Ascending aorta (tissue), 2 donors: ENCODE data around the gene PRCD. TPM values are rescaled to one million over a fixed set of nuclear protein-coding genes. Genes with fewer than 3 reads are reported as not detected.

Source experiments
- DNase-seq, 2 donors: peaks; one replicate each; pipeline ENCODE4 v3.0.0-alpha.2; 2019; ENCODE audit warnings: low spot score in 2 of 2
- H3K27ac ChIP-seq, 2 donors: fragments of 200-600 bp; sonication (generic); one replicate each; pipeline ENCODE4 v1.5.1; 2016 to 2017; ENCODE audit warnings: mild to moderate bottlenecking in 1 of 2
- H3K27me3 ChIP-seq: fragments of 200-600 bp; sonication (generic); one replicate; pipeline ENCODE4 v1.5.1; 2017
- H3K36me3 ChIP-seq, 2 donors: fragments of 200-600 bp; sonication (generic); one replicate each; pipeline ENCODE4 v1.5.1; 2016
- H3K4me1 ChIP-seq, 2 donors: fragments of 200-600 bp; sonication (generic); one replicate each; pipeline ENCODE4 v1.5.1; 2016 to 2017; ENCODE audit warnings: mild to moderate bottlenecking in 1 of 2
- H3K4me3 ChIP-seq, 2 donors: fragments of 200-600 bp; sonication (generic); one replicate each; pipeline ENCODE4 v1.5.1; 2016 to 2017; ENCODE audit warnings: mild to moderate bottlenecking in 1 of 2
- H3K9me3 ChIP-seq, 2 donors: fragments of 200-600 bp; sonication (generic); one replicate each; pipeline ENCODE4 v1.5.1; 2016
- intact Hi-C: fragments of 100-400 bp; cut with DNase I; formaldehyde crosslinking; loops from one replicate; pipeline ENCODE4 v1.15.1; 2023
- total RNA-seq: library from RNA; depleted of rRNA; stranded (reverse); fragments of >200 nt; gene quantifications from one replicate; pipeline ENCODE4 v1.1.0, GENCODE V29; 2016
- TF ChIP-seq, protein P1 (sequence below), 3 experiments: fragments of 200-600 bp in 2 of 3; fragments of 450-650 bp in 1 of 3; sonication (generic) in 2 of 3; IDR thresholded peaks; one replicate each; pipeline ENCODE4 v1.5.1; 2016 to 2019; ENCODE audit warnings: antibody characterized with exemption in 3 of 3, mild to moderate bottlenecking in 1 of 3, moderate library complexity in 1 of 3

PRCD gene
- total RNA-seq, 1 donor from 2014 or later: 0.43 TPM

GRCh38 chr17:76593384-76593826 lies 53.6 kb downstream of the PRCD start:
- Histone ChIP-seq H3K27ac (no peak overlapping the region), H3K36me3 (no peaks in the 10 kb centered on the region), H3K4me1 (no peaks in the 10 kb centered on the region), H3K27me3 (no peaks in the 10 kb centered on the region), H3K9me3 (no peaks in the 10 kb centered on the region), H3K4me3 (no peak overlapping the region)
- TF ChIP-seq, protein P1, sequence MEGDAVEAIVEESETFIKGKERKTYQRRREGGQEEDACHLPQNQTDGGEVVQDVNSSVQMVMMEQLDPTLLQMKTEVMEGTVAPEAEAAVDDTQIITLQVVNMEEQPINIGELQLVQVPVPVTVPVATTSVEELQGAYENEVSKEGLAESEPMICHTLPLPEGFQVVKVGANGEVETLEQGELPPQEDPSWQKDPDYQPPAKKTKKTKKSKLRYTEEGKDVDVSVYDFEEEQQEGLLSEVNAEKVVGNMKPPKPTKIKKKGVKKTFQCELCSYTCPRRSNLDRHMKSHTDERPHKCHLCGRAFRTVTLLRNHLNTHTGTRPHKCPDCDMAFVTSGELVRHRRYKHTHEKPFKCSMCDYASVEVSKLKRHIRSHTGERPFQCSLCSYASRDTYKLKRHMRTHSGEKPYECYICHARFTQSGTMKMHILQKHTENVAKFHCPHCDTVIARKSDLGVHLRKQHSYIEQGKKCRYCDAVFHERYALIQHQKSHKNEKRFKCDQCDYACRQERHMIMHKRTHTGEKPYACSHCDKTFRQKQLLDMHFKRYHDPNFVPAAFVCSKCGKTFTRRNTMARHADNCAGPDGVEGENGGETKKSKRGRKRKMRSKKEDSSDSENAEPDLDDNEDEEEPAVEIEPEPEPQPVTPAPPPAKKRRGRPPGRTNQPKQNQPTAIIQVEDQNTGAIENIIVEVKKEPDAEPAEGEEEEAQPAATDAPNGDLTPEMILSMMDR (IDR thresholded peaks at IDR 0.05): no peak
- intact Hi-C loops: no loop called here
- DNase-seq: no peak

DNA sequence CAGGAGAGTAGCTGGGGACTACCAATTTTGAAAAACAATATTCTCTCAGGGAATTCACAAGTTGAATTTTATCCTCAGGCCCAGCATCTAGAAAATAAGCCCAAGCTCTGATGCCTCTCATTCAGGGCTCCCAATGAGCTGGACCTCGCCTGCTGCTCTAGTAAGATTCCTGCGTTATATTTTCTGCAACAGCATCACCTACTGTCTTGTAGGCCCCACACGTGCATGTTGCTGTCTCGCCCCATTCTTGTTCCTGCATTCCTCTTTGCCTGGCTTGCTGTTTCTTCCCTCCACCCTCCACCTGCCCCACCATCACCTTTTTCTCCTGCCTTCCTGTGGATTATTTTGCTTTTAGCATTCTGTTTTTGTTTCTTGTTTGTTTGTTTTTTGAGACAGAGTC lies 54.1 kb downstream of the PRCD start:
- Histone ChIP-seq H3K4me1 (no peaks in the 10 kb centered on the region), H3K27ac (no peak overlapping the region), H3K4me3 (no peak overlapping the region), H3K36me3 (no peaks in the 10 kb centered on the region), H3K9me3 (no peaks in the 10 kb centered on the region), H3K27me3 (no peaks in the 10 kb centered on the region)
- intact Hi-C loops: no loop called here
- TF ChIP-seq, protein P1 (IDR thresholded peaks at IDR 0.05): no peak
- DNase-seq: no peak

- Histone ChIP-seq H3K36me3 (no peaks in the 10 kb centered on the region), H3K4me1 (no peaks in the 10 kb centered on the region), H3K4me3 (no peak overlapping the region), H3K9me3 (no peaks in the 10 kb centered on the region), H3K27me3 (no peaks in the 10 kb centered on the region), H3K27ac (no peak overlapping the region)
- intact Hi-C loops: no loop called here
- TF ChIP-seq, protein P1 (IDR thresholded peaks at IDR 0.05): no peak
- no peak for DNase-seq
Observed at GRCh38 chr17:76594690-76595089, 54.8 kb downstream of the PRCD start.

Other genes starting within 250 kb of the PRCD start
- gene QRICH2, start 231.8 kb upstream of the PRCD start, total RNA-seq: 10.6 TPM
- 16.1 TPM for gene PRPSAP1, start 186.1 kb upstream of the PRCD start, total RNA-seq
- gene SPHK1, start 155.4 kb upstream of the PRCD start, total RNA-seq: 120 TPM
- gene UBE2O, start 86.9 kb upstream of the PRCD start, total RNA-seq: 19.6 TPM
- gene AANAT, start 72.4 kb upstream of the PRCD start, total RNA-seq: not detected
- gene RHBDF2, start 38.6 kb upstream of the PRCD start, total RNA-seq: 12.7 TPM
- gene CYGB, start 2.3 kb upstream of the PRCD start, total RNA-seq: 60.7 TPM
- 15.8 TPM for gene ST6GALNAC2, start 45.8 kb downstream of the PRCD start, total RNA-seq
- 3.4 TPM for gene ST6GALNAC1, start 103.7 kb downstream of the PRCD start, total RNA-seq
- gene MXRA7, start 170.9 kb downstream of the PRCD start, total RNA-seq: 122 TPM
- 29.4 TPM for gene JMJD6, start 186.6 kb downstream of the PRCD start, total RNA-seq
- 31.2 TPM for gene METTL23, start 186.8 kb downstream of the PRCD start, total RNA-seq
- gene SRSF2, start 197.3 kb downstream of the PRCD start, total RNA-seq: 429 TPM
- gene MFSD11, start 198.1 kb downstream of the PRCD start, total RNA-seq: 13.4 TPM